ENCODE data around the gene XPR1.

GRCh38 chr1:180585994-180586359 is 45.8 kb upstream of the XPR1 start:
- TF ChIP-seq CTCF (IDR thresholded peaks at IDR 0.05) (no peak), POLR2A (IDR thresholded peaks at IDR 0.05) (no peak)
